Activated CD4-positive, alpha-beta memory T cell treated with anti-CD3 and anti-CD28 coated beads, Interleukin-2, amount 10 ng/mL, durations not matched to agents 7 days and 5 days (primary cell): Measurements from ENCODE around the gene DNAI2. TPM values are rescaled to one million over a fixed set of nuclear protein-coding genes. Genes with fewer than 3 reads are reported as not detected.

ENCODE experiments used
- CTCF ChIA-PET: fragments of 350-600 bp; sonication (Branson Sonifier 250); formaldehyde crosslinking; loops from one replicate; lab custom pipeline; 2021; ENCODE audit warnings: antibody characterized with exemption, inconsistent platforms; lab: Charles Lee
- POLR2A ChIA-PET: fragments of 350-600 bp; sonication (Branson Sonifier 250); formaldehyde crosslinking; loops from one replicate; lab custom pipeline; 2021; ENCODE audit warnings: antibody characterized with exemption; lab: Charles Lee
- DNase-seq: peaks from one replicate; pipeline ENCODE4 v3.0.0-alpha.2; 2020
- H3K27ac Mint-ChIP-seq: one replicate; pipeline ENCODE4 v1.8.0; 2021; ENCODE audit warnings: mild to moderate bottlenecking, mixed read lengths
- H3K27me3 Mint-ChIP-seq: one replicate; pipeline ENCODE4 v1.8.0; 2021; ENCODE audit warnings: mixed read lengths
- H3K36me3 Mint-ChIP-seq: one replicate; pipeline ENCODE4 v1.8.0; 2021; ENCODE audit warnings: low read depth, mixed read lengths
- H3K4me1 Mint-ChIP-seq: one replicate; pipeline ENCODE4 v1.8.0; 2021; ENCODE audit warnings: mixed read lengths
- H3K4me3 Mint-ChIP-seq: one replicate; pipeline ENCODE4 v1.8.0; 2021; ENCODE audit warnings: mild to moderate bottlenecking, mixed read lengths
- H3K9me3 Mint-ChIP-seq: one replicate; pipeline ENCODE4 v1.8.0; 2021; ENCODE audit warnings: mixed read lengths
- total RNA-seq, 2 experiments: library from RNA; stranded (reverse); gene quantifications; one replicate each; pipeline ENCODE4 v1.2.3, GENCODE V29; 2021

DNAI2 gene
- total RNA-seq, 2 experiments from 2014 or later = 2.5 to 3.1 TPM

GRCh38 chr17:74325743-74326379 is 51.8 kb downstream of the DNAI2 start, which contains the start of gene KIF19:
TSS of gene KIF19 (plus strand) at chr17:74326226. CDS start at chr17:74326350, 124 bp downstream.
- H3K4me1 Mint-ChIP-seq = peaks cover 41% of the 10 kb centered on the region
- peak; percentile 77 for DNase-seq
- H3K27ac Mint-ChIP-seq = no peak within 1 kb of the TSS
- H3K27me3 Mint-ChIP-seq = peaks cover 28% of the 10 kb centered on the region
- H3K4me3 Mint-ChIP-seq = peak within 1 kb of the TSS; percentile 38
- H3K36me3 Mint-ChIP-seq = peaks cover 5% of the 10 kb centered on the region
- ChIA-PET CTCF (no interaction called here), POLR2A (no interaction called here)
- H3K9me3 Mint-ChIP-seq = no peaks in the 10 kb centered on the region

DNA sequence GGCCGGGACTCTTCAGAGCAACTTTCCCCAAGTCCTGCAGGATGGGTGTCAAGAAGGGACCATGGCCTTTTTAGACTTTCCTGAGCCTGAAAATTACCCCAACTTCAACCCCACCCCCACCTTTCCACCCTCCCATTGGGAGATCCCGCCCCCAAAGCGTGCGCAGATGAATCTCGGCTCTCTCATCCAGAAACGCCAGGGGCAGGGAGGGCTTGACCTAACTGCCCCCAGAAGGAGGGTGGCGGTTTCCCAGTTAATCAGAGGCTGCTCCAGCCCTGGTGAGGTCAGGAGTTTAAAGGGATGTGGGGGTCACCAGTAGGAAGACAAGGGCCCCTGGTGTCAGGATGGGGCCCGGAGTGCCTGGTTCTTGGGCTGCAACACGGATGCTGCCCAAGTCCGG is 52.5 kb downstream of the DNAI2 start:
- Mint-ChIP-seq H3K36me3 (peaks cover 5% of the 10 kb centered on the region), H3K27me3 (peaks cover 23% of the 10 kb centered on the region), H3K4me3 (peak overlapping the region; percentile 38), H3K27ac (no peak overlapping the region), H3K9me3 (no peaks in the 10 kb centered on the region), H3K4me1 (peaks cover 41% of the 10 kb centered on the region)
- ChIA-PET POLR2A (no interaction called here), CTCF (no interaction called here)
- no peak for DNase-seq

DNA sequence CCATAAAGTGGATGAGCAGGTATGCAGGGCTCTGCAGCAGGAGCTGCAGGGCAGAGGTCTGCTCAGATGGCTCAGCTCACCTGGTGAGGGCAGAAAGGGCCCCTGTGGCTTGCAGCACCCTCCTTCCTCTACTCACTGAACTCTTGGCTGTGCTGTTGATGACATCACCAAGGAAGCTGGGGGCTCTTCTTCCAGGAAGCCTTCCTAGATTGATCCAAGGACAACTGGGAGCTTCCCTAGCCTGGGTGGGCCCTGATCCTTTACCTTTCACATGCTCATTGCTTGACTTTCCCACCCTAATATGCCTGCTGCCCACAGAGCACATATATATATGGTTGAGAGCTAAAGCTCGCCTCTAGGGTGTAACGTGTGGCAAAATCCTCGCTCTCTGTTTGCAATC is 54.5 kb downstream of the DNAI2 start:
- no peak overlapping the region for H3K4me3 Mint-ChIP-seq
- ChIA-PET CTCF (interaction anchor here (0.7 to 1.6 kb wide), 7 partner anchors 18 to 125 kb away, joined by 3 to 6 read pairs (median 3); partner anchors contain the start of gene RPL38), POLR2A (interaction anchor here (0.7 to 1.4 kb wide), 4 partner anchors 10 to 117 kb away, joined by 3 to 5 read pairs (median 4); no protein-coding TSS in a partner anchor)
- H3K36me3 Mint-ChIP-seq = peaks cover 5% of the 10 kb centered on the region
- H3K27me3 Mint-ChIP-seq = peaks cover 13% of the 10 kb centered on the region
- no peak for DNase-seq
- no peaks in the 10 kb centered on the region for H3K9me3 Mint-ChIP-seq
- H3K27ac Mint-ChIP-seq = peak overlapping the region; percentile 74
- peaks cover 41% of the 10 kb centered on the region for H3K4me1 Mint-ChIP-seq

GRCh38 chr17:74329378-74329777 is 55.3 kb downstream of the DNAI2 start:
- Mint-ChIP-seq H3K27ac (peak overlapping the region; percentile 74), H3K4me1 (peaks cover 41% of the 10 kb centered on the region), H3K9me3 (no peaks in the 10 kb centered on the region), H3K36me3 (peaks cover 5% of the 10 kb centered on the region), H3K27me3 (peaks cover 10% of the 10 kb centered on the region), H3K4me3 (no peak overlapping the region)
- DNase-seq = no peak
- ChIA-PET POLR2A (interaction anchor here (1.0 to 1.4 kb wide), 4 partner anchors 9 to 118 kb away, joined by 3 to 5 read pairs (median 4); no protein-coding TSS in a partner anchor), CTCF (interaction anchor here (0.8 to 1.4 kb wide), 5 partner anchors 19 to 126 kb away, joined by 3 to 6 read pairs (median 3); partner anchors contain the start of gene RPL38)

- H3K4me3 Mint-ChIP-seq = no peak overlapping the region
- no peaks in the 10 kb centered on the region for H3K9me3 Mint-ChIP-seq
- no peak overlapping the region for H3K27ac Mint-ChIP-seq
- peaks cover 41% of the 10 kb centered on the region for H3K4me1 Mint-ChIP-seq
- DNase-seq = no peak
- ChIA-PET CTCF (interaction anchor here (0.9 to 1.3 kb wide), 4 partner anchors 15 to 38 kb away, joined by 3 to 4 read pairs (median 3); no protein-coding TSS in a partner anchor), POLR2A (no interaction called here)
- peaks cover 5% of the 10 kb centered on the region for H3K36me3 Mint-ChIP-seq
- peaks cover 1% of the 10 kb centered on the region for H3K27me3 Mint-ChIP-seq
These were observed 56.4 kb downstream of the DNAI2 start for GRCh38 chr17:74330446-74330845.

DNA sequence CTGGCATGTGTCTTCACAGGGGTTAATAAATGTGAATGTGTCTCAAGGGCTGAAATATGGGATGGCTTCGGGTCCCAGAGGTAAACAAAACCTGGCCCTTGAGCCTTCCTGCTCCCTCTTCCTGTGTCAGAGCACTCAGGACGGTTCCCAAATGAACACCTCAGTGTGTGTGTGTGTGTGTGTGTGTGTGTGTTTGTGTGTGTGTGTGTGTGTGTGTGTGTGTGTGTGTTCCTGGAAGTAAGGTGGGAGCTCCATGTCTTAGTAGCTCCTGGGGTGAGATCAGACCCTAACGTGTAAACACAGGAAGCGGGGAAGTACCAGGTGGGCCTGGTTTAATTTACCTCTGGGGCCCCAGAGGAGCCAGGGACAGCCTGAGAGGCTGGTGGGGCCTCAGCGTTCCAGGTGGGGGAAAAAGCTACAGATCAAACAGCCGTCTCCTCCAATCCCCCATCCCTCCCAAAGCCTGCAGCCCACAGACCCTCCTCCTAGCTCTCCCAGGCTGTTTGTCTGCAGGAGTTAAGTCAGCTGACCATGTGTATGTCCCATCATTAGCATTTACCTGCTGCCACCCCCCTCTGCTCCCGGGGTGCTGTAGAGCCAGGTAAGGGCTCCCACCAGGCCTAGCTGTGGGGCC is 58.1 kb downstream of the DNAI2 start:
- ChIA-PET CTCF (interaction anchor here (0.9 kb wide), 1 partner anchor 36 kb away, joined by 3 read pairs; the partner anchor contains the start of gene GPR142), POLR2A (no interaction called here)
- peaks cover 3% of the 10 kb centered on the region for H3K27me3 Mint-ChIP-seq
- no peak overlapping the region for H3K4me3 Mint-ChIP-seq
- DNase-seq = no peak
- no peak overlapping the region for H3K27ac Mint-ChIP-seq
- peaks cover 31% of the 10 kb centered on the region for H3K4me1 Mint-ChIP-seq
- H3K36me3 Mint-ChIP-seq = peaks cover 5% of the 10 kb centered on the region
- no peaks in the 10 kb centered on the region for H3K9me3 Mint-ChIP-seq

GRCh38 chr17:74332763-74333283 is 58.8 kb downstream of the DNAI2 start:
- no peak overlapping the region for H3K27ac Mint-ChIP-seq
- ChIA-PET CTCF (interaction anchor here (0.9 kb wide), 1 partner anchor 35 kb away, joined by 3 read pairs; the partner anchor contains the start of gene GPR142), POLR2A (no interaction called here)
- peaks cover 7% of the 10 kb centered on the region for H3K27me3 Mint-ChIP-seq
- no peaks in the 10 kb centered on the region for H3K9me3 Mint-ChIP-seq
- H3K4me3 Mint-ChIP-seq = no peak overlapping the region
- peaks cover 27% of the 10 kb centered on the region for H3K4me1 Mint-ChIP-seq
- H3K36me3 Mint-ChIP-seq = peaks cover 5% of the 10 kb centered on the region
- DNase-seq = no peak

GRCh38 chr17:74334393-74335039 is 60.5 kb downstream of the DNAI2 start:
- ChIA-PET CTCF (interaction anchor here (0.7 to 0.9 kb wide), 2 partner anchors 19 to 26 kb away, joined by 3 read pairs; no protein-coding TSS in a partner anchor), POLR2A (no interaction called here)
- no peak for DNase-seq
- H3K4me1 Mint-ChIP-seq = peaks cover 13% of the 10 kb centered on the region
- H3K4me3 Mint-ChIP-seq = no peak overlapping the region
- H3K27ac Mint-ChIP-seq = peak overlapping the region; percentile 9
- H3K9me3 Mint-ChIP-seq = no peaks in the 10 kb centered on the region
- H3K36me3 Mint-ChIP-seq = peaks cover 2% of the 10 kb centered on the region
- peaks cover 7% of the 10 kb centered on the region for H3K27me3 Mint-ChIP-seq

GRCh38 chr17:74335529-74336062 is 61.6 kb downstream of the DNAI2 start:
- CTCF ChIA-PET = interaction anchor here (0.9 to 1.1 kb wide), 2 partner anchors 25 to 32 kb away, joined by 3 read pairs; no protein-coding TSS in a partner anchor

GRCh38 chr17:74336307-74336706 is 62.3 kb downstream of the DNAI2 start:
- Mint-ChIP-seq H3K4me3 (no peak overlapping the region), H3K9me3 (no peaks in the 10 kb centered on the region), H3K27ac (no peak overlapping the region), H3K4me1 (peaks cover 7% of the 10 kb centered on the region), H3K36me3 (no peaks in the 10 kb centered on the region), H3K27me3 (peaks cover 7% of the 10 kb centered on the region)
- POLR2A ChIA-PET = no interaction called here
- no peak for DNase-seq
- CTCF ChIA-PET = interaction anchor here (1.1 kb wide), 1 partner anchor 32 kb away, joined by 3 read pairs; no protein-coding TSS in a partner anchor

More at GRCh38 chr17:74335529-74336062, 61.6 kb downstream of the DNAI2 start:
- POLR2A ChIA-PET = no interaction called here
- peaks cover 7% of the 10 kb centered on the region for H3K27me3 Mint-ChIP-seq
- no peak for DNase-seq
- no peaks in the 10 kb centered on the region for H3K36me3 Mint-ChIP-seq
- no peak overlapping the region for H3K27ac Mint-ChIP-seq
- H3K9me3 Mint-ChIP-seq = no peaks in the 10 kb centered on the region
- H3K4me1 Mint-ChIP-seq = peaks cover 7% of the 10 kb centered on the region
- H3K4me3 Mint-ChIP-seq = no peak overlapping the region

DNA sequence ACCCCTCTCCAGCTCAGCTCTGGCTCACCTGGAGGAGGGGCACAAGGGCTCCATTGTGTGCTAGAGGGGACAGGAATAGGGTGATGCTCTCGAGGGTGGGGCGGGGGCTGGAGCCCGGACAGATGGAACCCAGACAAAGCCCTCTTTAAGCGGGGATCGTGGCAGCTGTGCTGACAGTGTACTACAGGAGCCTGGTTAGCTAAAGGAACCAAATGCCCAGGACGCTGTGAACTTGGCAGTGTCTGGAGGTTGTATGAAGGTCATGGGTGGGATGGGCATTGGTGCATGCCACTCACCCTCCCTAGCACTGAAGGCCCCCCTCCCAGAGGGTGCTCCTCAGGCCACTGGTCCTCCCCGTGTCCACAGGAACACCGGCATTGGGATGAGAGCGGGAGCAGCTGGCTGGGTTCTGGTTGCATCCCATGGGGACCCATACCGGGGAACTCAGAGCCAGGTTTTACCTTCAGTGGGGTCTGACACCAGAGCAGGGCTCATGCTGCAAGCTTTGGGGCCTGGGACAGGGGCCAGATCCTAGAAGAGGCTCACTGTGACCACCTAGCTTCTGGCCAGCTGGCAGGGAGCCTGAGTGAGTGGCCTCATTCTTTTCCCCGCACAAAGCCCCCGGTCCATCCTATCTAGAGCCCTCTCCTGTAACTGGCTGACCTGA is 63.9 kb downstream of the DNAI2 start:
- ChIA-PET POLR2A (interaction anchor here (1.1 to 1.4 kb wide), 2 partner anchors 9 to 138 kb away, joined by 3 to 4 read pairs; no protein-coding TSS in a partner anchor), CTCF (interaction anchor here (1.4 to 1.9 kb wide), 2 partner anchors 15 to 30 kb away, joined by 3 to 6 read pairs; no protein-coding TSS in a partner anchor)
- H3K9me3 Mint-ChIP-seq = no peaks in the 10 kb centered on the region

More for the DNA sequence above, 63.9 kb downstream of the DNAI2 start:
- no peak overlapping the region for H3K27ac Mint-ChIP-seq
- H3K27me3 Mint-ChIP-seq = peaks cover 7% of the 10 kb centered on the region
- H3K4me3 Mint-ChIP-seq = no peak overlapping the region
- H3K36me3 Mint-ChIP-seq = no peaks in the 10 kb centered on the region
- peaks cover 7% of the 10 kb centered on the region for H3K4me1 Mint-ChIP-seq
- DNase-seq = no peak
